Measurements from ENCODE around the gene EPB41L5. TPM values are rescaled to one million over a fixed set of nuclear protein-coding genes. Genes with fewer than 3 reads are reported as not detected.
"Not testable (repeated sequence)": the region's sequence is repeated elsewhere in the genome, so short reads cannot be mapped to it uniquely, and the experiment has no call there.

The EPB41L5 gene
- total RNA-seq, 1 donor from 2014 or later: 1.8 TPM

DNA sequence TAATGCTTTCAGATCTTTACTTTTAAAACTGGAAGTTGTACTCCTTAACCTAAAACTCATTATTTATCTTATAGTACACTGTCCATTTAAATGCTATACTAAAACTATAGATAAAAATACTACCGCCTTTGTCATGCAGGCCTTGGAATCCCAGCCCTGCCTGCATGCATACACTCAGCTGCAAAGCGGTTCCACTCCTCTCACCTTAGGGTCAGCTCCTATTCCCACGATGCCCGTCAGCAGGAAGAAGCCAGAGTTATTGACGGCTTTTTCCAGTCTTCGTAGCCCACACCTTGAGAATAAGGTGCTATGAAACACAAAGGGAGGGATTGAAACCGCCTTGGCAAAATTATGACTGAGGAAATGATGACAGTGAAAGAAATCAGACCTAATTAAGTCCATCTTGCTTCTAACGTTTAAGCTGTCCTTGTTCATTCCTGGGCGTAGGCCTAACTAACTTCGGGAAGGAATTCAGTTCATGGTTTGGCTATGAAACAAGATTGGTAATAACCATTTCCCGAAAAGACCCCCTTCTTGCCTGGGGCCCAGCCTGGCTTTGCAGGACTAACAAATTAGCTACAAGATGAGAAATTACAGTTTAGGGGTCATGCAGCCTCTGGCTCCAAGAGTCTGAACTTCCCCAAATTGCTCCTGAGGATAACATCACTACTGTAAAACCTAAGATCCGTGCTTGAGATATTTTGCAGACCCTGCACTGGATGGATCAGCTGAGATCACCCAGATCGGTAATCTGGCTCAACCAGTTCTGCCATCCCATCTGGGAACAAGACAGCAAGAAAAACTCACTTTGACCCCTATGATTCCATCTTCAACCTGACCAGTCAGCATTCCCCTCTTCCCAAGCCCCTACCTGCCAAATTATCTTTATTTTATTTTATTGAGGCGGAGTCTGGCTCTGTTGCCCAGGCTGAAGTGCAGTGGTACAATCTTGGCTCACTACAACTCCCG, 17.1 kb downstream of the EPB41L5 start:
- intact Hi-C loops (cut with micrococcal nuclease): no loop called here

DNA sequence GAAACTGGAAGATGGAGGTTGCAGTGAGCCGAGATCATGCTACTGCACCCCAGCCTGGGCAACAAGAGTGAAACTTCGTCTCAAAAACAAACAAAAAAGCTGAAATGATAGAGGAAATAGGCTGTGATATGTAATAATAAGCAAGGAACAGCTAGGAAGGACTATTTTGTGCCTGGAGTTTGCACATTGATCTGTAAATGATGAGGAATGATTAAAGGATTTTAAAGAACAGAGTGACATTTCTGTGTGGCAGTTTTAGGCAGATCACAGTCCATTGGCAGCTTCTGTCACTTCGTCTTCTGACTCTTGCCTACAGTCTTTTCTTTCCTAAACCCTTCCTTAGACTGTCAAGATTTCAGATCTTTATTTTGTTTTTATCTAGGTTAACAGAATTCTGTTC, 19.4 kb downstream of the EPB41L5 start:
- intact Hi-C loops (cut with micrococcal nuclease): no loop called here

DNA sequence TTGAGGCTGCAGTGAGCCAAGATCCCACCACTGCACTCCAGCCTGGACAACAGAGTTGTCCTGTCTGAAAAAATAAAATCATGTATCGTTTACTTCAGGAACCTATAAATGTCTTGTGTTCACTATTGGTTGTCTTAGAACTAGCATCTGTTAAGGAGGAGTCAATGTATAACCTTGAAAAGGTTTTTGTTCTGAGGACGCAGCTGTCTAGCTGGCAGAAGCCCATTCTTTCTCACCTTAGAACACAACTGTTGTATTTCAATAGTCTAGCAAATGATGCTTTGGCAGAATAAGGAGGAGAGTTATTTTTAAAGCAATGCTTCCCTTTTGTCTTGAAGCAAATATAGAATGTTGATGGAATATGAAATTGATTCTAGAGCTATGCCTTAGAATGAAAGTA, 21.1 kb downstream of the EPB41L5 start:
- intact Hi-C loops (cut with micrococcal nuclease): no loop called here

DNA sequence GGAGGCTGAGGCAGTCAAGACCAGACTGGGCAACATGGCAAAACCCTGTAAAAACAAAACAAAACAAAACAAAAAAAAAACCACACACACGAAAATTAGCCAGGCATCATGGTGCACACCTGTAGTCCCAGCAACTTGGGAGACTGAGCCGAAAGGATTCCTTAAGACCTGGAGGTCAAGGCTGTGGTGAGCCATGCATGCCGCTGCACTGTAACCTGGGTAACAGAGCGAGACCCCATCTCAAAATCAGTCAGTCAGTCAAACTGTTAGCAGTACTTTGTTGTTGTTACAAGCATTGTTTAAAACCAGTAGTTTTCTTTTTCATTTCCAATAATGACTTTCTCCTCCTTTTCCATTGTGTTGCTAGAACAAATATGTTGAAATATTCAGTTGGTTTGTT, 21.7 kb downstream of the EPB41L5 start:
- intact Hi-C loops (cut with micrococcal nuclease): no loop called here

DNA sequence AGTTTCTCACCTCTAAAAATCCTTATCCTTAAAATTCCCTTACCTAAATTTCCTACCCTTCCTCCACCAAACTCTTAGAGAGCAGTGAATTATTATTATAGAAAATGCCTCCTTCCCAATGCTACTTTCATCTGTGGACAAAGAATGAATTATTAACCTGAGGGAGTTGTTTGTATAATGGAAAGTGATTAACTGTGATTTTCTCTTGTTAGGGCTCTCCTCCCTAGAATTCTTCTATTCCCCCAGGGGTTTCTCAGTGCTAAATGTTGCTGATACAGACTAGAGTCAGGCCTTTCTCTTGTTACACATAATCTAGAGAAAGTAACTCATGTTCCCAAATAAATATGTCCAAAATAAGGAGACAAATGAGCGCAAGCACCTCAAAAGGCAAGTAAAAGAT, 23.3 kb downstream of the EPB41L5 start:
- intact Hi-C loops (cut with micrococcal nuclease): no loop called here

DNA sequence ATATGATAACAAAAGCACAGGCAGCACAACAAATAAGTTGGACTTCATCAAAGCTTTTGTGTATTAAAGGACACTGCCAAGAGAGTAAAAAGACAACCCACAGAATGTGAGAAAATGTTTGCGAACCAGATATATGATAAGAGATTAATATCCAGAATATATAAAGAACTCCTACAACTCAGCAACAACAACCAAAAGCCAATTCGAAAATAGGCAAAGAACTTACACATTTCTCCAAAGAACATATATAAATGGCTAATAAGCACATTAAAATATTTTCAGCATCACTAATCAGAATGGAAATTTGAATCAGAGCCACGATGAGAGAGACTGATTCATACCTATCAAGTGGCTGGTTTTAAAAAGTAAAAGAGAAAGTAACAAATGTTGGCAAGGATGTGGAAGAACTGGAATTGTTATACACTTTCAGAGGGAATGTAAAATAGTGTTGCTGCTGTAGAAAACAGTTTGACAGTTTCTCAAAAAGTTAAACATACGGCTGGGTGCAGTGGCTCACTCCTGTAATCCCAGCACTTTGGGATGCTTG, 25.2 kb downstream of the EPB41L5 start:
- intact Hi-C loops (cut with micrococcal nuclease): no loop called here

DNA sequence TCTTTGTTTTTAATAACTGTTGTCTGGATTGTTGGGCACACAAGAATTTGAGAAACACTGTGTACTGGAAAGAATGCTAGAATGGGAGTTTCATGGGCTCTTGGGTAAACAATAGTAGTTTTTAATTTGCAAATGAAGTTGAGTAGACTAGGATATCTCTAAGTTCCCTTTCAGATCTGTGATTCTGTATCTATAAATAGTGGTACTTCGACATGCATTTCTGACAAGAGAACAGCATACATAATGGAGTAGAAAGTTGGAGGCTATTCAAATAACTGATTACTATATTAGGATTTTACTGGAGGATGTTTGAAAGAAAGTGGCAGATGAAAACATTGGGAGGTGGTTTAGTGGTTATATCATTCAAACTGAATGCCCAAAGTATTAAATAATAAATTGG, 29.5 kb downstream of the EPB41L5 start:
- intact Hi-C loops (cut with micrococcal nuclease): no loop called here

DNA sequence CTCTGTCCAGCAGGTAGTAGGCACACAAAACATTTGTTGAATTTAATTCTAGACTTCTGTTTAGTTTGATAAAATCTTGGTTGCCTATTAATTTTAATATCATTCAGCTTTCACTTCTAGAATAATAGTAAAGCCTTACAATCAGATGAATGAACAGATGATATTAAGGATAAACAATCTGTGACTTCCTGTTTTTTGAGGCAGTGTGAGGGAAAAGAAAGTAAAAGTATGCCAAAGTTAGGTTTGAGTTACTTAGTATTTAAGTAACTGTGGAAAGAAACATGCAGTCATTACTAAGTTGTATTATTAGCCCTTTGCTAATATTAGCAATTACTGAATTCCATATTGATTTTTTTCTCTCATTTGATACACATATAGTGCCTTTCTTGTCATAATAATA, 31.5 kb downstream of the EPB41L5 start:
- intact Hi-C loops (cut with micrococcal nuclease): no loop called here

DNA sequence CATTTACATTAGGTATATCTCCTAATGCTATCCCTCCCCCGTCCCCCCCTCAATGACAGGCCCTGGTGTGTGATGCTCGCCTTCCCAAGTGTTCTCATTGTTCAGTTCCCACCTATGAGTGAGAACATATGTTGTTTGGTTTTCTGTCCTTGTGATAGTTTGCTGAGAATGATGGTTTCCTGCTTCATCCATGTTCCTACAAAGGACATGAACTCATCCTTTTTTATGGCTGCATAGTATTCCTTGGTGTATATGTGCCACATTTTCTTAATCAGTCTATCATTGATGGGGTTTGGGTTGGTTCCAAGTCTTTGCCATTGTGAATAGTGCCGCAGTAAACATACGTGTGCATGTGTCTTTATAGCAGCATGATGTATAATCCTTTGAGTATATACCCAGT, 32.9 kb downstream of the EPB41L5 start:
- intact Hi-C loops (cut with micrococcal nuclease): not testable (repeated sequence)

DNA sequence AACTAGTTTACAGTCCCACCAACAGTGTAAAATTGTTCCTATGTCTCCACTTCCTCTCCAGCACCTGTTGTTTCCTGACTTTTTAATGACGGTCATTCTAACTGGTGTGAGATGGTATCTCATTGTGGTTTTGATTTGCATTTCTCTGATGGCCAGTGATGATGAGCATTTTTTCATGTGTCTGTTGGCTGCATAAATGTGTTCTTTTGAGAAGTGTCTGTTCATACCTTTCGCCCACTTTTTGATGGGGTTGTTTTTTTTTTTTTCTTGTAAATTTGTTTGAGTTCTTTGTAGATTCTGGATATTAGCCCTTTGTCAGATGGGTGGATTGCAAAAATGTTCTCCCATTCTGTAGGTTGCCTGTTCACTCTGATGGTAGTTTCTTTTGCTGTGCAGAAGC, 33.4 kb downstream of the EPB41L5 start:
- intact Hi-C loops (cut with micrococcal nuclease): not testable (repeated sequence)

DNA sequence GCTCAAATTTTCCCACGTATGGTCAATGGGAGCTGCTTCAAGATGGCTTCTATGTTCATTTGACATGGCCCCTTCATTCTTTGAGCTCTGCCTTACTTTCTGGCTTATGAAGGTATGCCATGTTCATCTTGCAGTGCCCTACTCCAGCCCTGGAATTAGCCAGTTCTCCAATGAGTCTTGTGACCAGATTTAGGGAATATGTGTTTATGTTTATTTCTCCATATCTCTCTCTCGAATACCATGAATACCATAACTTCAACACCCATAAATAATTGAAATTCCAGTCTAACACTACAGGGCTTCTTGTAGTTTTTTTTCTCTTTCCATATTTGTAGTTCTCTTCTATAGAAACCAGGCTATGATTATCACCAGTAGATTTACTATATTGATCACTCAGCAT, 39.7 kb downstream of the EPB41L5 start:
- intact Hi-C loops (cut with micrococcal nuclease): no loop called here

DNA sequence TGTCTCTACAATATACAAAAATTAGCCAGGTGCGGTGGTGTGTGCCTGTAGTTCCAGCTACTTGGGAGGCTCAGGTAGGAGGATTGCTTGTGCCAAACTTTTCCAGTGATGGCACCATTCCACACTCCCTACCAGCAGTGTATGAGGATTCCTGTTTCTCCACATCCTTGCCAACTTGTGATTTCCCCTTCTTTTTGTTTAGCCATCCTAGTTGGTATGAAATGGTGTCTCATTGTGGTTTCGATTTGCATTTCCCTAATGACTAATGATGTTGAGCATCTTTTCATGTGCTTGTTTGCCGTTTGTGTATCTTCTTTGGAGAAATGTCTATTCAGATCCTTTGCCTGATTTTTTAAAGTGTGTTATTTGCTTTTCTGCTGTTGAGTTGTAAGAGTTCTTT, 41.0 kb downstream of the EPB41L5 start:
- intact Hi-C loops (cut with micrococcal nuclease): no loop called here

DNA sequence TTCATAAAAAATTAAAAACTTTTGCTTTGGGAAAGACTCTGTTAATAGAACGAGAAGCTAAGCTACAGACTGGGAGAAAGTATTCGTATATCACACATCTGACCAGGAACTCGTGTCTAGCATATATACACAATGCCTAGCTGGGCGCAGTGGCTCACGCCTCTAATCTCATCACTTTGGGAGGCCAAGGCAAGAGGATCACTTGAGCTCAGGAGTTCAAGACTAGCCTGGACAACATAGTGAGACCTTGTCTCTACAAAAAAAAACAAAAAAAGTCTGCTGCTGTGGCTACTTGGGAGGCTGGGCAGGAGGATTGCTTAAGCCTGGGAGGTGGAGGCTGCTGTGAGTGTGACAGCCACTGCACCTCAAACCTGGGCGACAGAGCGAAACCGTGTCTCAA, 46.6 kb downstream of the EPB41L5 start:
- intact Hi-C loops (cut with micrococcal nuclease): no loop called here

DNA sequence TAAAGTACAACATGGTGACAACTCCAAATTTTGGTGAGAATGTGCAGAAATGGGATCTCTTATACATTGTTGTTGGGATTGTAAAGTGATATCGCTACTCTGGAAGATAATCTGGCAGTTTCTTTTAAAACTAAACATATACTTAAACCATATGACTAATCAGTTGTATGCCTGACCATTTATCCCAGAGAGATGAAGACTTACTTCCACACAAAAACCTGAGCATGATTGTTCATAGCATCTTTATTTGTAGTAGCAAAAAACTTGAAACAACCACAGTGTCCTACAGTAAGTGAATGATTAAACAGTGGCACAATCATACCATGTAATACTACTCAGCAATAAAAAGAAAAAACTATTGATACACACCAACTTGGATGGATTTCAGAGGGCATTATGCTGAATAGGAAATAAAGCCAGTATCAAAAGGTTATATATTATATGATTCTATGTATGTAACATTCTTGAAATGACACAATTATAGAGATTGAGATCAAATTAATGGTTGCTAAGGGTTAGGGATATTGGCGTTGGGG, 47.3 kb downstream of the EPB41L5 start:
- intact Hi-C loops (cut with micrococcal nuclease): no loop called here

DNA sequence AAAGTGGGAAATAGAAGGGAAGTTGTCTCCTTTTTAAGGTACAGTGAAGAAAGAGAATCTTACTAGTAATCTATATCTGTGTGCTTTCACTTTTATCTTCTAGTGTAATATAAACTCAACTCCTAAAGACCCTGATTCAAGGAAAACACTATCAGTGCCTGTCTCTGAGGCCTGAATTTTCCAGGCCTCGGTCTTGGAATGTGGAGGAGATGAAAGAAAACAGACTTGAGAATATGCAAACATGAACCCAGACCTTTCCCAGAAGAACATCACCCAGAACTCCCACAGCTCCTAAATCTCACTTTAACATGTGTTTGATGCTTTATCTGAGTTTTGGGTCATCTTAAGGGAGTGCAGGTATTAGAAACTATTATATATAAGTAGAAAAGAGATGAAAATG, 51.8 kb downstream of the EPB41L5 start:
- intact Hi-C loops (cut with micrococcal nuclease): no loop called here

DNA sequence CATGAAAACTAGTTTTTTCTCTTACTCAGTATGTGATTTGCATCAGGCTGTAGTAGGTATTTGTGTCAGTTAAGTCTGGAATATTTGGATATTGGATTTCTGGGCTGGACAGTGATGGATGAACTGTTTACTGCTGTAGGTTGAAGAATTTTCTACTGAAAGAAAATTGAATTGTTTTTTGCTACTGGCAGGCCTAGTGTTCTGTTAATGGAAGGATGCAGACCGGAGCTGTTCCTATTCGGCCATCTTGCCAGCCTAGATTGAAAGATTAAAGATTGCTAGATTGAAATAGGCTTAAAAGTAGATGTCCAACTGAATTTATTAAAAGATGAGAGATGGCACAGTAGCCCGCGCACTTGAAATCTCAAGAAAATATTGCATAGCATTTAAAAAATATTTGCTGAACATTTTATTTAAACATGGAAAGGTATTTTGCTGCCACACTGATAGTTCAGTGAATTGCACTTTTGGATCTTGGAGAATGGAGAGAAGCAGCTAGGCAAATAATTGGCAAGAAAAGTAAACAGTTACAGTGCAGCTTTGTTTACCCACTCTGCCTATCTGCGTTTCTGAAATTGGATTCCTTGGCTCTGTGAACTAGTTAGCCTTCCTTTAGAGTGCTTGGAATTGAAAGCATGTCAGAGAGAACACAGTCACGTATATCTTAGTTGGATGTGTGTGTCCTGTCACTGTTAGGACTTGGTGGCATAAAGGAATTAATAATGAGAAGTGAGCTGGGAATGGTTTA, 54.1 kb downstream of the EPB41L5 start:
- intact Hi-C loops (cut with micrococcal nuclease): no loop called here

DNA sequence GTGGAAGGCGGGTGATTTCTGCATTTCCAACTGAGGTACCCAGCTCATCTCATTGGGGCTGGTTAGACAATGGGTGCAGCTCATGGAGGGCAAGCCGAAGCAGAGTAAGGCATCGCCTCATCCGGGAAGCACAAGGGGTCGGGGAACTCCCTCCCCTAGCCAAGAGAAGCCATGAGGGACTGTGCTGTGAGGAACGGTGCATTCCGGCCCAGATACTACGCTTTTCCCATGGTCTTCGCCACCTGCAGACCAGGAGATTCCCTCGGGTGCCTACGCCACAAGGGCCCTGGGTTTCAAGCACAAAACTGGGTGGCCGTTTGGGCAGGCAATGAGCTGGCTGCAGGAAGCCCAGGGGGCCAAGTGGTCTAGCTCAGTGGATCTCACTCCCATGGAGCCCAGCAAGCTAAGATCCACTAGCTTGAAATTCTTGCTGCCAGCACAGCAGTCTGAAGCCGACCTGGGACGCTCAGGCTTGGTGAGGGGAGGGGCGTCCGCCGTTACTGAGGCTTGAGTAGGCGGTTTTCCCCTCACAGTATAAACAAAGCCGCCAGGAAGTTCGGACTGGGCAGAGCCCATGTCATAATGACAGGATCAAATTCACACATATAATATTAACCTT, 55.3 kb downstream of the EPB41L5 start:
- intact Hi-C loops (cut with micrococcal nuclease): not testable (repeated sequence)

DNA sequence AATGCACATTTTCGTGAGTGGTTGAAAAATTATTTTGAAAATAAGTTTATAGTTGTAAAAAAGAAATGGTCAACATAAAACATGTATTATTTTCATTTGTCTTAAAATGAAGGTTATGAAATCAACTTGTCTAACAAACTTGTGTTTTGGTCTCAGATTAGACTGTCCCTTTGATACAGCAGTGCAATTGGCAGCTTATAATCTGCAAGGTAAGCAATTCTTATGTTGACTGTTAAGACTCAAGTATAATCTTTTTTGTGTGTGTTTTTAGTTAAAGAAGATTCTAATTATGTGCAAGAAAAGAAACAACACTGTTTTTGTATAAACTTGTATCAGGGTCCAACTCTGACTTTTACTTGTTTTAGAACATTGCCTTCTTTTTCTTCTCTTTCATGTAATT, 62.7 kb downstream of the EPB41L5 start:
- intact Hi-C loops (cut with micrococcal nuclease): no loop called here

DNA sequence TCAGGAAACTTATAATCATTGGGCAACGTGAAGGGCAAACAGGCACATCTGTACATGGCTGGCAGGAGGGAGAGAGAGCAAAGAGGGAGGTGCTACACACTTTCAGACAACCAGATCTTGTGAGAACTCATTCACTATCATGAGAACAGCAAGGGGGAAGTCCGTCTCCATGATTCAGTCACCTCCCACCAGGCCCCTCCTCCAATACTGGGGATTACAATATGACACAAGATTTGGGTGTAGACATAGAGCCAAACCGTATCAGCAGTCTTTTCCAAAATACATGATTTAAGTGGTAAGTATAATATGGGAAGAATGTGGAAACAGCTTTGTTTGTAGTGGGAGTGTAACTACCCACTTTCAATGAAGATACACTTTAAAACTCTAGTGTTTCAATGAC, 65.0 kb downstream of the EPB41L5 start:
- intact Hi-C loops (cut with micrococcal nuclease): no loop called here

DNA sequence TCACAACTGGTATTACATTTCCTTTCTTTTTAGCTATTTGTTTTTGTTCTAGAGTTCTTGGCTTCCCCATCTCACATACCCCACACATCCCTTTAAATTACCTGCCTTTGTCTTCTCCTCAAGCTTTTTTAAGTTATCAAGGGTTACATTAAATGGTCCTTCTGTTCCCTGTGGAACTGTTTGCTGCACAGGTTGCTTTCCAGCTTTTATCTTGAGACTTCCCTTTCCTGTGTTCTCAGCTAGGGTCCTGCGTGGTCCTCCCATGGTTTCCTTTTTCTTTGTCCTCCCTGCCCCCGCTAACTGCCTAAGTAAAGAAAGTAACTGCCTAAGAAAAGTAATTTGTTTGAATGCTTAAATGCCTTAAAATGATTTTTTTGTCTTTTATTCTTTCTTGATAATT, 66.8 kb downstream of the EPB41L5 start:
- intact Hi-C loops (cut with micrococcal nuclease): no loop called here

DNA sequence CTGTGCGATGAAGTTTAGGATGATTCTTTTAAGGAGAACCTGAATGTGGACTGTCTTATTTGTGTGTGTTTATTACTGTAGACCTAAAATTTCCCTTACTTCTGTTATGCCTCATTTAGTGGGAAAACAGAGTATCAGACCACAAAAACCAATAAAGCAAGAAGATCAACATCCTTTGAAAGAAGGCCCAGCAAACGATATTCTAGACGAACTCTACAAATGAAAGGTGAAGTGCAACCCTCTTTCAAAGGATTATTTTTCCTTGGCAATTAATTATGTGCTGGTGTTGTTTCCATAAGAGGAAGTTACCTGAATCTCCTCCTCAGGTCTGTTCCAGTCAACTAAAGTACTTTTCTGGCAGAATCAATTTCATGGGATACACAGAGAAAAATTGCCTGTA, 78.6 kb downstream of the EPB41L5 start:
- intact Hi-C loops (cut with micrococcal nuclease): no loop called here

DNA sequence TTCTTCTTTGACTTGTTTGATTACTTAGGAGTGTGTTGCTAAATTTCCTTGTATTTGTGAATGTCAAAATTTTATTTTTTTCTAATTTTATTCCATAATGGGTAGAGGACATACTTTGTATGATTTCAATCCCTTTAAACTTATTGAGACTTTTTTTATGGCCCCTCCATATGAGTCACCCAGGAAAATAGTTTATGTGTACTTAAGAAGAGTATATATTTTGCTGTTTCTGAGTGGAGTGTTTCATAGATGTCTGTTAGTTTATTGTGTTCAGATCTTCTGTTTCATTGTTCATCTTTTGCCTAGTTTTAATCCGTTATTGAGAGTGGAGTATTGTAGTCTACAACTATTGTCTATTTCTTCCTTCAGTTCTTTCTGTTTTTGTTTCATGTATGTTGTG, 81.9 kb downstream of the EPB41L5 start:
- intact Hi-C loops (cut with micrococcal nuclease): no loop called here
